ENCODE measurements around the gene CIT. TPM values are rescaled to one million over a fixed set of nuclear protein-coding genes. Genes with fewer than 3 reads are reported as not detected.

The CIT gene
- total RNA-seq, 6 experiments from 2014 or later: 1.8 to 12.8 (median 3.3) TPM

DNA sequence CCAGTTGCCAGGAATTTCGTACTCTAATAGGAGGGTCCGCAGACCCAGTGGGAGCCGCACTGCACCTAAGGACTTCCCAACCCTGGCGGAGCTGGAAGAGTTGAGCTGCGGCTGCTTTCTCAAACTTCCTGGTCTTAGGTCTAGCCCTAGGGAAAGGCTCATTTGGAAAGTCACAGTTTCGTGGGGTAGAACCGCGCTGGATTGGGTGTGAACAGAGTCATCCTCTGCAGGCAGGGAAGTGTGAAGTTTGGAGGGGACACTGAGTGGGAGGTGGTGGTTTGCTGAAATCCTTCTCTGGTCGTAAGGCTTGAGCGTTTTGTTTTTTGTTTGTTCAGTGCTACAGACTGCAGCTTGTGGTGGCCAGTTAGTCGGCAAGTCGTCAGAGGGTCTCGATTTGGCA is 190.3 kb downstream of the CIT start:
- TF ChIP-seq, protein P1, sequence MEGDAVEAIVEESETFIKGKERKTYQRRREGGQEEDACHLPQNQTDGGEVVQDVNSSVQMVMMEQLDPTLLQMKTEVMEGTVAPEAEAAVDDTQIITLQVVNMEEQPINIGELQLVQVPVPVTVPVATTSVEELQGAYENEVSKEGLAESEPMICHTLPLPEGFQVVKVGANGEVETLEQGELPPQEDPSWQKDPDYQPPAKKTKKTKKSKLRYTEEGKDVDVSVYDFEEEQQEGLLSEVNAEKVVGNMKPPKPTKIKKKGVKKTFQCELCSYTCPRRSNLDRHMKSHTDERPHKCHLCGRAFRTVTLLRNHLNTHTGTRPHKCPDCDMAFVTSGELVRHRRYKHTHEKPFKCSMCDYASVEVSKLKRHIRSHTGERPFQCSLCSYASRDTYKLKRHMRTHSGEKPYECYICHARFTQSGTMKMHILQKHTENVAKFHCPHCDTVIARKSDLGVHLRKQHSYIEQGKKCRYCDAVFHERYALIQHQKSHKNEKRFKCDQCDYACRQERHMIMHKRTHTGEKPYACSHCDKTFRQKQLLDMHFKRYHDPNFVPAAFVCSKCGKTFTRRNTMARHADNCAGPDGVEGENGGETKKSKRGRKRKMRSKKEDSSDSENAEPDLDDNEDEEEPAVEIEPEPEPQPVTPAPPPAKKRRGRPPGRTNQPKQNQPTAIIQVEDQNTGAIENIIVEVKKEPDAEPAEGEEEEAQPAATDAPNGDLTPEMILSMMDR (IDR thresholded peaks at IDR 0.05): no peak
- TF ChIP-seq POLR2A (IDR thresholded peaks at IDR 0.05): no peak
- WGBS (ENCODE audit: insufficient coverage, low coverage, low lambda C conversion rate, missing lambda C conversion rate): 95% methylated on average over 3 of the region's 13 CpGs
- Histone ChIP-seq H3K36me3 (no peaks in the 10 kb centered on the region), H3K4me1 (peaks cover 0 to 68% (median 21%) of the 10 kb centered on the region in 4 donors), H3K9me3 (no peaks in the 10 kb centered on the region), H3K27ac (peak overlapping the region in 2 of 3 donors; percentile 86 to 87), H3K4me3 (no peak overlapping the region), H3K27me3 (no peaks in the 10 kb centered on the region)
- ATAC-seq (no peak), DNase-seq (no peak)
- intact Hi-C loops (cut with DNase I): no loop called here

- ATAC-seq (peak; percentile 34 to 55 (median 44)), DNase-seq (peak; percentile 60 to 75 (median 75))
- TF ChIP-seq, protein P1 (IDR thresholded peaks at IDR 0.05): no peak
- TF ChIP-seq POLR2A (IDR thresholded peaks at IDR 0.05): no peak
- H3K9me3 ChIP-seq: no peaks in the 10 kb centered on the region
- H3K27me3 ChIP-seq: no peaks in the 10 kb centered on the region
- peak overlapping the region; percentile 51 to 87 (median 86) for H3K27ac ChIP-seq
- peaks cover 0 to 1% (median 0%) of the 10 kb centered on the region in 4 donors for H3K36me3 ChIP-seq
- no peak overlapping the region for H3K4me3 ChIP-seq
- intact Hi-C loops (cut with DNase I): no loop called here
- WGBS (ENCODE audit: insufficient coverage, low coverage, low lambda C conversion rate, missing lambda C conversion rate): 47% methylated on average over 11 of the region's 12 CpGs
- peaks cover 0 to 69% (median 19%) of the 10 kb centered on the region in 4 donors for H3K4me1 ChIP-seq
Observed at GRCh38 chr12:119686355-119686754, 190.8 kb downstream of the CIT start.

- Histone ChIP-seq H3K27me3 (no peaks in the 10 kb centered on the region), H3K27ac (peak overlapping the region; percentile 51 to 87 (median 86)), H3K4me3 (peak overlapping the region in 2 of 3 donors; percentile 39 to 51), H3K9me3 (no peaks in the 10 kb centered on the region), H3K36me3 (peaks cover 0 to 11% (median 2%) of the 10 kb centered on the region in 4 donors), H3K4me1 (peaks cover 0 to 74% (median 17%) of the 10 kb centered on the region in 4 donors)
- DNase-seq (peak in 1 of 3 donors; percentile 61), ATAC-seq (peak; percentile 45 to 76 (median 68))
- intact Hi-C loops (cut with DNase I): no loop called here
- TF ChIP-seq, protein P1 (IDR thresholded peaks at IDR 0.05): no peak
- peak; percentile 75 for TF ChIP-seq POLR2A (IDR thresholded peaks at IDR 0.05)
- 22% methylated on average over 4 of the region's 4 CpGs for WGBS (ENCODE audit: insufficient coverage, low coverage, low lambda C conversion rate, missing lambda C conversion rate)
Observed at GRCh38 chr12:119685375-119685774, 191.7 kb downstream of the CIT start.

GRCh38 chr12:119684711-119685369 is 192.3 kb downstream of the CIT start:
- DNase-seq (no peak), ATAC-seq (peak; percentile 1 to 36 (median 19))
- no peaks in the 10 kb centered on the region for H3K9me3 ChIP-seq
- peaks cover 0 to 79% (median 17%) of the 10 kb centered on the region in 4 donors for H3K4me1 ChIP-seq
- TF ChIP-seq POLR2A (IDR thresholded peaks at IDR 0.05): no peak
- TF ChIP-seq, protein P1 (IDR thresholded peaks at IDR 0.05): no peak
- intact Hi-C loops (cut with DNase I): no loop called here
- H3K27ac ChIP-seq: peak overlapping the region; percentile 51 to 87 (median 86)
- peaks cover 0 to 16% (median 7%) of the 10 kb centered on the region in 4 donors for H3K36me3 ChIP-seq
- H3K4me3 ChIP-seq: peak overlapping the region in 2 of 3 donors; percentile 39 to 51
- no peaks in the 10 kb centered on the region for H3K27me3 ChIP-seq
- 17% methylated on average over 10 of the region's 10 CpGs for WGBS (ENCODE audit: insufficient coverage, low coverage, low lambda C conversion rate, missing lambda C conversion rate)
